Stimulated activated CD8-positive, alpha-beta memory T cell treated with anti-CD3 and anti-CD28 coated beads, Interleukin-4, amount 100 ng/mL, for 1 hour (primary cell): ENCODE data around the gene CTNND2.

Experiments used
- DNase-seq, 2 donors: peaks; one replicate each; pipeline ENCODE4 v3.0.0-alpha.2; 2020; ENCODE audit warnings: low read depth in 2 of 2, low spot score in 1 of 2

Gene CTNND2

DNA sequence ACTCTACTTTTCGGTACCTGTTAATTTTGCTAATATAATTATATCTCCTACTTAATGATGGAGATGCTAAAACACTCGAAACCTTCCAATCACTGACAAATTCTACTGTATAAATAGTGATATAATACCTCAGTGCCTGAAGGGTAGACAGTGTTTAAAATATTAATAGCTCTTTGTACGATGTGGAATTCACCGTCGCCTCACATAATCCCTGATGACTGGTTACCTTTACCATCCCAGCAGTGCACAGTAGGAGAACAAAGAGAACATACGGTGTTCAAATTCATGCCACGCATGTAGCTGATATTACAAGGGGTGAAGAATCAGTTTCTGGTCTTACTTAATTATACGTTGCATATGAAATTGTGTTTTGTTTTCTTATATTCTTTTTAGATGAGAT lies 506.7 kb downstream of the CTNND2 start:
- DNase-seq: no peak

- DNase-seq: no peak
These were observed 507.3 kb downstream of the CTNND2 start for GRCh38 chr5:11396917-11397316.

DNA sequence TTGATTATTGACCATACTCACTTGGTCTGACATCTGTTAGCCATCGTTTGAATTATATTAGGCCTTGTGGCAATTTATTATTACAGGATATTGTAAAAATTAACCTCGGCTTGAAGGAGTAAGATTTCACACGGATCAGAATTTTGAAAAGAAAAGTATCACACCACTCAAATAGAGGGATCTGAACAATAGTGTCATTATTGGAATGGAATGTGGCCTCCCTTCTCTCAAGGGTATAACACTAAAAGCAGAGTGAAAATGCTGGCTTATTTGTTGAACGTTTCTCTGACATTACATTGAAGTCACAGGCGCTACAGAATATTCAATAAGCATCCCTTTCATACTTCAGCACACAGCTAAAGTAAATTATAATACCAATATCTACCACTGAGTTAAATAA lies 509.3 kb downstream of the CTNND2 start:
- no peak for DNase-seq

- DNase-seq: no peak
These were observed 513.9 kb downstream of the CTNND2 start for GRCh38 chr5:11390291-11390767.

GRCh38 chr5:11387382-11387781 lies 516.9 kb downstream of the CTNND2 start:
- DNase-seq: no peak

- DNase-seq: no peak
These were observed 517.8 kb downstream of the CTNND2 start for GRCh38 chr5:11386398-11386797.

- DNase-seq: no peak
These were observed 518.3 kb downstream of the CTNND2 start for GRCh38 chr5:11385901-11386293.

- DNase-seq: no peak
These were observed 518.9 kb downstream of the CTNND2 start for GRCh38 chr5:11385251-11385900.

DNA sequence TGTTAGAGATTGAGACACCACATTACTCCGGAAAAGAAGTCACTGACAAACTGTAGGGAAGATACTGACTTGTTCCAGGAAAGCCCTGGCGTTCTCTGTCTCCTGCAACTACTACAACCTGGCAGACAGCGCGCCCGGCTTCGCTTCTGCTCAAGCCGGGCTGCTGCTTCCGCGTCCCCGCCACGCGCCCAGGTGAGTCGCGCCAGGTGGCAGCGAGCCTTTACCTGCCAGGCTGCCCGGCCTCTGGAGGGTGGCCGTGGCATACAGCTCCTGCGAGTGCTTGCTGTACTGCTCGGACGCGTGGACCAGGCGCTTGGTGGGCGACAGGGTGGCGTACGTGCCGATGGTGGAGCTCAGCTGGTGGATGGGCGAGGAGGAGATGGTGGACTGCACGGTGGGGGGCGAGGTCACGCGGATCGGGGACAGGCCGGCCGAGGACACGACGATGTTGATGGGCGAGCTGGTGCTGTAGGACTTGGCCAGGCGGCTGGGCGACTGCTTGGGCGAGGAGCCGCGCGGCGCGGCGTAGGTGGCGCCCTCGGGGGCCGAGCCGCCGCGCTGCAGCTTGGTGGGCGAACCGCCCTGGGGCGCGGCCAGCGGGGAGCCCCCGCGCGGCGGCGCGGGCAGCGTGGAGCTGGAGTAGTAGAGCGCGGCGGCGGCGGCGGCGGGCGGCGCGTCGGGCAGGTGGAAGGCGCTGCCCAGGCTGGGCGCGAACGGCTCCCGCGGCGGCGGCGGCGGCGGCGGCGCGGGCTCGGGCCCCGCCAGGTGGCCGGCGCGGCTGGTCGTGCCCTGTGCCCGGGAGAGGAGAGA lies 519.6 kb downstream of the CTNND2 start:
- no peak for DNase-seq

- no peak for DNase-seq
These were observed 520.6 kb downstream of the CTNND2 start for GRCh38 chr5:11383506-11384095.

GRCh38 chr5:11378461-11378860 lies 525.8 kb downstream of the CTNND2 start:
- DNase-seq: no peak

DNA sequence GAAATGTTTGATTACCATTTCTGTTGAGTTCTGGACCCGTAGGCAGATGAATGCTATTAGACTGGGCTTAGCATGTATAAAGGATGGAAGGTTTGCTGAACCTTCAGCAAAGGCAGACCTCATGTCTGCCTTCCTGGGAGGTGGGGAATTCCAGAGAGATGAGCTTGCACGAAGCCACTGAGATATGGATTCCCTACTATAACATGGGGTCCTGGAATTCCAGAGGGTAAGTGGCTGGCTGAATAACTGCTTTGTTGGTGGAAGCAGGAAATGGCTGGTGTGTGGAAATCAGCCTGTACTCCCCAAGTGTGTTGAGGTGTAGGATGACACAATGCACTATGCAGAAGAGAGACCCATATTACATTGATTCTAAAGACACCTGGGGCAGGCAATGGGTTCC lies 526.4 kb downstream of the CTNND2 start:
- DNase-seq: no peak

DNA sequence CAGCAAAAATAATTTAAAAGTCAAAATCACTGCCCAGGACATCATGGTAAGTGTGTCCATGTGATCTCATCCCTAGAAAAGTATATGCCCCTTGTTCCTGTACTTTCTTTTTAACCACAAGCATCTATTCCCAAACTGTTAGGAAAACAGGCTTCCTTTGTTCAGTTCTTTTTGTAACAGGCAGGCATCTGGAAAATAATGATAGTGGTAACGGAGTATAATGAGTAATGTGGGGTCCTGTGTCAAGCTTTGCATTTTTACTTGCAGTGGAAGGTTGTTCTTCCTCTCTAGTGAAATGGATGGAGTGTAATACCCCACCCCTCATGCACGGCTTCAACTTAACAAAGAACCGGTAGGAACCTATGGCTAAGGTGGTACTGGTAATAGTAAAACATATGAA lies 532.1 kb downstream of the CTNND2 start:
- DNase-seq: no peak

GRCh38 chr5:11371021-11371420 lies 533.2 kb downstream of the CTNND2 start:
- no peak for DNase-seq

DNA sequence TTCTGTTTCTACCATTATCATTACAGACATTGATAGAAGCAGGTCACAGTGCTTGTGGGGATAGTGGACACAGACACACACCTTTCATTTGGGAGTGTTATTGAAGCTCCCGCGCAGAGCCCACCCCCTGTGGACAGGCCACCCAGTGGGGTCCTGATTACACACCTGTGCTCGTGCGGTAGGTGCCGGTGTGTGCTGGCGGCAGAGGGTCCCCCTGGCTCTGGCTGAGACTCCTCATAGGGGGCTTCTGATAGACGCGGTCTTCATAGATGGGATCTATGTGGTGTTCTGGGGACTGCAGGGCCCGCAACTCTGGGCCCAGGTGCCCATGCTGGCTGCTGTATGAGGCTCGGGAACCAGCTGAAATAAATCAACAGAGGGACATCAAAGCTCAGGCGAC lies 539.7 kb downstream of the CTNND2 start:
- no peak for DNase-seq

DNA sequence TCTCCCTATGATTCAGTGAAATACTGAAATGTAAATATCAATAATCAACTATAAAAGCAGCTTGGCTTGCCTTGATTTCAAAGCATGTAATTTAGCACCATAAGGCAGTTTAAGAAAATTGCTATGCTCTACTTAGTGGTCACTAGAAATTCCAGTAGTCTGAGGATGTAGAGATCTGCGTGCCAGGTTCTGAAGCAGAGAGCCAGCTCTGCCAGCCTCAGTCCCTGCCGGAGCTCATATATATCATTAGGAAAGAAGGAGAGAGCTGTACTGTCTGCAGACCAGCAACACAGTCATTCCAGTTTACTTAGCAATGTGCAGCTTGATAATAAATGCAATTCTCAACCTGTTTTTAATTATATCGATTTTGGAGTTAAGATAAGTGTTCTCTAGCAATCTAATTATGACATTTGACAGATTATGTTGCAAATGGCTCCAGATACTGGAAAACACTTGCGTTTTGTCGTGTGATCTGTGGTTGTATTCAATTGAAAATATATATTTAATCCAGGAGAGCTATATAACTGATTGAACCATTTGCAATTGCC lies 540.5 kb downstream of the CTNND2 start:
- DNase-seq: no peak

DNA sequence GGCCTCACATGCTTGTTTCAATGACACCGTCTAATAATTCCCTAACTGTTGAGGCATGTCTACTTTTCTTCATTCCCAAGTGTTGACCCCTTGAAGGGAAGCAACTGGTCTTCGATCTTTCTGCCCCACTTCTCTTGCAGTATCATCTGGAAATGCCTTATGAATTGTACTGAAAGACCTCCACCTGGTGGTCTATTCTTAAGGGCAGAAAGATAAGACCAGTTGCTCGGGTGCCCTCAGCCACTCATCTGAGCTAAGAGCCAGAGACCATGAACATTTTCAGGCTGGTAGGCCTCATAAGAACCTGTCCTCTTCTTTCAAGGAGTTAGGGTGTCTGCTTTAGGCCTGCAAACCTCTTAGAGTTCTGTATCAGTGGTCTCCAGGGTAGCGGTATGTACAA lies 542.5 kb downstream of the CTNND2 start:
- DNase-seq: no peak

GRCh38 chr5:11357928-11358327 lies 546.3 kb downstream of the CTNND2 start:
- no peak for DNase-seq

DNA sequence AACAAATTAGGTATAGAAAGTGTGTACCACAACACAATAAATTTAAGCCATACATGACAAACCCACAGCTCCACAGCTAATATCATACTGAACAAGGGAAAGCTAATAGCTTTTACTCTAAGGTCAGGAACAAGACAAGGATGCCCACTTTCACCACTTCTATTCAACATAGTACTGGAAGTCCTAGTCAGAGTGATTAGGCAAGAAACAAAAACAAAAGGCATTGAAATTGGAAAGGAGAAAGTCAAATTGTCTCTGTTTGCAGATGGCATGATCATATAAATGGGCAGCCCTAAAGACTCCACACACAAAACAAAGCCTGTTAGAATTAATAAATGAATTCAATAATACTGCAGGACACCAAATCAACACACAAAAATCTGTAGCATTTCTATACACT lies 548.8 kb downstream of the CTNND2 start:
- DNase-seq: no peak

DNA sequence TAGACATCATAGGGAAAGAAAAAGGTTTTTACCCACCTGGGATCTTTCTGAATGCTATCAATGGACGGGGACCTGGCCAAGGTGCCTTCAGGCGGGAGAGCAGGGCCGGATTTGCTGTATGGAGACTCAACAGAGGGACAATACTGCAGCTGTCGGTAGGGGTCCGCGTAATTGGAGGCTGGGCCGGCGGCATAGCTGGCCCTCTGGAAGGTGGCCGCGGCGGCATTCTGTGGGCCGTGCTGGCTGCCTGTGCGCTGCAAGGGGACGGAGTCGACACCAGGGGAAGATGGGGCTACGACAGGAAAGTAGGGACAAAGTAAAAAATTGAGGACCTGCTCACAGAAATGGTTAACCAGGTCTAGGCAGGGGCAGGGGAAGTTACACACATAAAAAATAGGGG lies 557.9 kb downstream of the CTNND2 start:
- no peak for DNase-seq

- no peak for DNase-seq
These were observed 568.1 kb downstream of the CTNND2 start for GRCh38 chr5:11335881-11336760.
